Vagina (tissue), 2 donors: ENCODE data around the gene ITLN2.

Experiments used
- POLR2A ChIP-seq, 2 donors: fragments of 450-650 bp; IDR thresholded peaks; one replicate each; pipeline ENCODE4 v1.6.1; 2017; ENCODE audit warnings: antibody characterized with exemption in 2 of 2, mild to moderate bottlenecking in 2 of 2, moderate library complexity in 2 of 2
- POLR2AphosphoS5 ChIP-seq, 2 donors: sonication (generic); formaldehyde crosslinking; IDR thresholded peaks; one replicate each; pipeline ENCODE4 v1.9.0; 2017; ENCODE audit warnings: antibody characterized with exemption in 2 of 2, mild to moderate bottlenecking in 2 of 2, low read depth in 1 of 2; ENCODE audit not compliant: insufficient read depth in 1 of 2
- TF ChIP-seq, protein P1 (sequence below), 3 experiments: fragments of 450-650 bp in 2 of 3; fragments of 200-600 bp in 1 of 3; sonication (generic) in 1 of 3; IDR thresholded peaks; one replicate each; pipeline ENCODE4 v1.5.1; 2017 to 2019; ENCODE audit warnings: antibody characterized with exemption in 3 of 3, mild to moderate bottlenecking in 2 of 3, moderate library complexity in 2 of 3

DNA sequence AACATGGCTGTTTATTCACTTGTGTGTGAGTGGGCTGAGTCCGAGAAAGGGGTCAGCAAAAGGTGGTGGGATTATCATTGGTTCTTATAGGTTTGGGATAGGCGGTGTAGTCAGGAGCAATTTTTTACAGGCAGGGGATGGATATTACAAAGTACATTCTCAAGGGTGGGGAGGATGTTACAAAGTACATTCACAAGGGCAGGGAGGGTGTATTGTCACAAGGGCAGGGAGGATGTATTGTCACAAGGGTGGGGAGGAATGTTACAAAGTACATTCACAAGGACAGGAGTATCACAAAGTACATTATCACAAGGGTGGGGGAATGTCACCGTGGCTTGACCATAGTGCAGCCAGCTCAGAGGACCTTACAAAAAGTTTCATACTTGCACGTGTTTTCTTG lies 31.1 kb upstream of the ITLN2 start:
- TF ChIP-seq, protein P1, sequence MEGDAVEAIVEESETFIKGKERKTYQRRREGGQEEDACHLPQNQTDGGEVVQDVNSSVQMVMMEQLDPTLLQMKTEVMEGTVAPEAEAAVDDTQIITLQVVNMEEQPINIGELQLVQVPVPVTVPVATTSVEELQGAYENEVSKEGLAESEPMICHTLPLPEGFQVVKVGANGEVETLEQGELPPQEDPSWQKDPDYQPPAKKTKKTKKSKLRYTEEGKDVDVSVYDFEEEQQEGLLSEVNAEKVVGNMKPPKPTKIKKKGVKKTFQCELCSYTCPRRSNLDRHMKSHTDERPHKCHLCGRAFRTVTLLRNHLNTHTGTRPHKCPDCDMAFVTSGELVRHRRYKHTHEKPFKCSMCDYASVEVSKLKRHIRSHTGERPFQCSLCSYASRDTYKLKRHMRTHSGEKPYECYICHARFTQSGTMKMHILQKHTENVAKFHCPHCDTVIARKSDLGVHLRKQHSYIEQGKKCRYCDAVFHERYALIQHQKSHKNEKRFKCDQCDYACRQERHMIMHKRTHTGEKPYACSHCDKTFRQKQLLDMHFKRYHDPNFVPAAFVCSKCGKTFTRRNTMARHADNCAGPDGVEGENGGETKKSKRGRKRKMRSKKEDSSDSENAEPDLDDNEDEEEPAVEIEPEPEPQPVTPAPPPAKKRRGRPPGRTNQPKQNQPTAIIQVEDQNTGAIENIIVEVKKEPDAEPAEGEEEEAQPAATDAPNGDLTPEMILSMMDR (IDR thresholded peaks at IDR 0.05), result no peak
- TF ChIP-seq POLR2AphosphoS5 (IDR thresholded peaks at IDR 0.05; ENCODE audit: insufficient read depth in 1 of 2, low read depth in 1 of 2) (no peak), POLR2A (IDR thresholded peaks at IDR 0.05) (no peak)
